GM23338 (cell line): ENCODE results near the gene CCDC174. TPM values are rescaled to one million over a fixed set of nuclear protein-coding genes. Genes with fewer than 3 reads are reported as not detected.

Experiments used
- ATAC-seq: fragments of 200-7000 bp; cut with Tn5 transposase; 3 replicates; pipeline ENCODE4 v1.9.1; 2020
- DNase-seq: peaks from one replicate; pipeline ENCODE4 v3.0.0-alpha.2; 2015; ENCODE audit warnings: low spot score
- H2AFZ ChIP-seq: fragments of 200-600 bp; sonication (generic); 2 replicates; pipeline ENCODE4 v1.8.0; 2016; ENCODE audit warnings: antibody characterized with exemption, mild to moderate bottlenecking, moderate library complexity
- H3F3A ChIP-seq: fragments of 200-600 bp; sonication (generic); replicated peaks from 2 replicates; pipeline ENCODE4 v1.8.0; 2017; ENCODE audit warnings: antibody characterized with exemption, mixed run types, low read depth
- H3K27ac ChIP-seq: fragments of 200-600 bp; sonication (generic); 2 replicates; pipeline ENCODE4 v1.6.1; 2016; ENCODE audit warnings: low read depth
- H3K27me3 ChIP-seq: fragments of 200-600 bp; sonication (generic); 2 replicates; pipeline ENCODE4 v1.8.0; 2016; ENCODE audit warnings: mild to moderate bottlenecking, mixed run types, moderate library complexity; ENCODE audit not compliant: insufficient read depth
- H3K36me3 ChIP-seq: fragments of 200-600 bp; sonication (generic); 2 replicates; pipeline ENCODE4 v1.8.0; 2016; ENCODE audit warnings: mild to moderate bottlenecking; ENCODE audit not compliant: insufficient read depth
- H3K4me1 ChIP-seq: fragments of 200-600 bp; sonication (generic); 2 replicates; pipeline ENCODE4 v1.8.0; 2016; ENCODE audit warnings: mild to moderate bottlenecking, moderate library complexity; ENCODE audit not compliant: insufficient read depth
- H3K4me2 ChIP-seq: fragments of 200-600 bp; sonication (generic); 2 replicates; pipeline ENCODE4 v1.7.1; 2017; ENCODE audit warnings: mixed run types
- H3K4me3 ChIP-seq: fragments of 200-600 bp; sonication (generic); 2 replicates; pipeline ENCODE4 v1.6.1; 2016; ENCODE audit warnings: mixed run types
- H3K79me2 ChIP-seq: fragments of 200-600 bp; sonication (generic); replicated peaks from 2 replicates; pipeline ENCODE4 v1.8.0; 2017; ENCODE audit warnings: mild to moderate bottlenecking; ENCODE audit not compliant: insufficient read depth
- H3K9me2 ChIP-seq: fragments of 200-600 bp; sonication (generic); 2 replicates; pipeline ENCODE4 v1.8.0; 2017; ENCODE audit not compliant: insufficient read depth
- H4K20me1 ChIP-seq: fragments of 200-600 bp; sonication (generic); replicated peaks from 2 replicates; pipeline ENCODE4 v1.8.0; 2017; ENCODE audit warnings: mild to moderate bottlenecking; ENCODE audit not compliant: insufficient read depth
- H3K27ac Mint-ChIP-seq: 2 replicates; pipeline ENCODE4 v1.8.0; 2020; ENCODE audit warnings: inconsistent platforms, mild to moderate bottlenecking, moderate library complexity, mixed read lengths
- H3K27me3 Mint-ChIP-seq: 3 replicates; pipeline ENCODE4 v1.8.0; 2022; ENCODE audit warnings: low read depth, mild to moderate bottlenecking, moderate library complexity, mixed read lengths, inconsistent platforms; ENCODE audit not compliant: insufficient read depth, poor library complexity
- H3K36me3 Mint-ChIP-seq: 3 replicates; pipeline ENCODE4 v1.8.0; 2021; ENCODE audit warnings: low read depth, mild to moderate bottlenecking, inconsistent platforms, moderate library complexity, mixed read lengths
- H3K4me1 Mint-ChIP-seq: 3 replicates; pipeline ENCODE4 v1.8.0; 2020; ENCODE audit warnings: mild to moderate bottlenecking, inconsistent platforms, mixed read lengths
- H3K4me3 Mint-ChIP-seq: 3 replicates; pipeline ENCODE4 v1.8.0; 2021; ENCODE audit warnings: moderate library complexity, mild to moderate bottlenecking, inconsistent platforms, mixed read lengths
- H3K9me3 Mint-ChIP-seq: 3 replicates; pipeline ENCODE4 v1.8.0; 2020; ENCODE audit warnings: moderate library complexity, mild to moderate bottlenecking, inconsistent platforms, mixed read lengths
- EZH2phosphoT487 ChIP-seq: fragments of 200-600 bp; sonication (generic); IDR thresholded peaks from one replicate; pipeline ENCODE4 v1.8.1; 2018; ENCODE audit warnings: antibody characterized with exemption; ENCODE audit not compliant: unreplicated experiment
- JUNB ChIP-seq: IDR thresholded peaks from one replicate; pipeline ENCODE4 v1.6.1; 2016; ENCODE audit warnings: antibody characterized with exemption; ENCODE audit not compliant: unreplicated experiment
- NANOG ChIP-seq: IDR thresholded peaks from 2 replicates; pipeline ENCODE4 v1.6.1; 2016; ENCODE audit warnings: antibody characterized with exemption, borderline replicate concordance
- STAT1 ChIP-seq: IDR thresholded peaks from one replicate; pipeline ENCODE4 v1.6.1; 2016; ENCODE audit warnings: antibody characterized with exemption; ENCODE audit not compliant: unreplicated experiment
- ZNF114 ChIP-seq: fragments of 250-450 bp; sonication (Bioruptor Pico); IDR thresholded peaks from 2 replicates; pipeline ENCODE4 v1.5.0; 2020; ENCODE audit warnings: mild to moderate bottlenecking, moderate library complexity
- polyA plus RNA-seq: library from polyadenylated mRNA; unstranded; fragments of >200 nt; fragmentation: Nextera tagmentation; extraction: Ambion mirVana; gene quantifications from 2 replicates; pipeline ENCODE4 v1.2.1, GENCODE V29; 2016
- total RNA-seq: library from RNA; depleted of rRNA; stranded (reverse); fragments of >200 nt; shearing (Covaris generic); gene quantifications from 2 replicates; pipeline ENCODE4 v1.2.3, GENCODE V29; 2014
- TF ChIP-seq, protein P1 (sequence below), 2 experiments: fragments of 200-600 bp in 1 of 2; sonication (generic) in 1 of 2; conservative IDR thresholded peaks; 2 replicates each; pipeline versions ENCODE4 v1.5.1 to v1.6.1; 2016 to 2017; ENCODE audit warnings: antibody characterized with exemption in 2 of 2, low read depth in 2 of 2, mild to moderate bottlenecking in 2 of 2, moderate library complexity in 1 of 2
- TF ChIP-seq, protein P2 (sequence below): fragments of 250-450 bp; sonication (Bioruptor Pico); IDR thresholded peaks from 2 replicates; pipeline ENCODE4 v1.5.0; 2020; ENCODE audit warnings: mild to moderate bottlenecking, moderate library complexity

Gene CCDC174
- total and polyA plus RNA-seq, 2 experiments from 2014 or later, result 11.2 to 46.3 TPM

DNA sequence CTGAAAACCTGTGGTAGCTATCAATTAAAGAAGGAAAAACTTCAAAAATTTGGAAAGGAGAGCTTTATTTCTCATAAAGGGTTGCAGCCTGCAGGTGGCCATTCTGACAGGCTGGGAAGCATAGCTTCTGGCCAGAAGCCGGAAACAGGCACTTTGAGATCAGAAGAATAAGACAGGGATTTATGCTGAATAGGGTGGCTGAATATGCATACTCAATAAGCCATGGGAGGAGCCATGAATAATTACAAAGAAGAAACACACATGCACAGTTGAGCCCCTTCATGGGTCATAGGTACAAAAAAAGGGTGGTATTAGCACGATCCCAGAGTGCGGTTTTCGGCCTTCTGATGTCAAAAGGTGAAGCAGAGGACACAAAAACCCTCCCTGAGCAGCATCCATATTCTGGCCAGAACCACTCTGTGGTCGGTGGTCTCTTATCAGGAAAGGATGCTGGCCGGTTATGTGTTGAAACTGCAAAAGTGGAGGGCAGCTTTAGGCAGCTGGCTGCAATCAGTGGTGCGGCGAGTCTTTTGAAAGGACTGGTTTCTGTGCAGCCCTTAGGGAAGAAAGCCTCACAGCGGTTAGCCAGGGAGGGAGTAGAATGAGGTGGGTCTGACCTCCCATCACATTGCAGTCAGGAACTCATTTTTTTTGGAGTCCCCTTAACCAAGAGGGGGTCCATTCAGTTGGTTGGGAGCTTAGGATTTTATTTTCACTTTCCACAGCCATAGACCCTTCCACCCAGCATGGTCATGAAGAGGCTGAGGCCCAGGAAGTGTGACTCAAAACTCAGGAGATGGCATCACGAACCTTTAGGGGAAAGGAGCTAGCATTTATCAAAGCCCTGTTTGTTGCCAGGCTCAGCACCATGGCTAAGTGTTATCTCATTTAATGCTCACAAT lies 34.7 kb upstream of the CCDC174 start (continued):
- TF ChIP-seq, protein P1, sequence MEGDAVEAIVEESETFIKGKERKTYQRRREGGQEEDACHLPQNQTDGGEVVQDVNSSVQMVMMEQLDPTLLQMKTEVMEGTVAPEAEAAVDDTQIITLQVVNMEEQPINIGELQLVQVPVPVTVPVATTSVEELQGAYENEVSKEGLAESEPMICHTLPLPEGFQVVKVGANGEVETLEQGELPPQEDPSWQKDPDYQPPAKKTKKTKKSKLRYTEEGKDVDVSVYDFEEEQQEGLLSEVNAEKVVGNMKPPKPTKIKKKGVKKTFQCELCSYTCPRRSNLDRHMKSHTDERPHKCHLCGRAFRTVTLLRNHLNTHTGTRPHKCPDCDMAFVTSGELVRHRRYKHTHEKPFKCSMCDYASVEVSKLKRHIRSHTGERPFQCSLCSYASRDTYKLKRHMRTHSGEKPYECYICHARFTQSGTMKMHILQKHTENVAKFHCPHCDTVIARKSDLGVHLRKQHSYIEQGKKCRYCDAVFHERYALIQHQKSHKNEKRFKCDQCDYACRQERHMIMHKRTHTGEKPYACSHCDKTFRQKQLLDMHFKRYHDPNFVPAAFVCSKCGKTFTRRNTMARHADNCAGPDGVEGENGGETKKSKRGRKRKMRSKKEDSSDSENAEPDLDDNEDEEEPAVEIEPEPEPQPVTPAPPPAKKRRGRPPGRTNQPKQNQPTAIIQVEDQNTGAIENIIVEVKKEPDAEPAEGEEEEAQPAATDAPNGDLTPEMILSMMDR (conservative IDR thresholded peaks at IDR 0.05; ENCODE audit: low read depth in 2 of 2), result no peak
- TF ChIP-seq ZNF114 (no peak), JUNB (no peak)
- TF ChIP-seq, protein P2, sequence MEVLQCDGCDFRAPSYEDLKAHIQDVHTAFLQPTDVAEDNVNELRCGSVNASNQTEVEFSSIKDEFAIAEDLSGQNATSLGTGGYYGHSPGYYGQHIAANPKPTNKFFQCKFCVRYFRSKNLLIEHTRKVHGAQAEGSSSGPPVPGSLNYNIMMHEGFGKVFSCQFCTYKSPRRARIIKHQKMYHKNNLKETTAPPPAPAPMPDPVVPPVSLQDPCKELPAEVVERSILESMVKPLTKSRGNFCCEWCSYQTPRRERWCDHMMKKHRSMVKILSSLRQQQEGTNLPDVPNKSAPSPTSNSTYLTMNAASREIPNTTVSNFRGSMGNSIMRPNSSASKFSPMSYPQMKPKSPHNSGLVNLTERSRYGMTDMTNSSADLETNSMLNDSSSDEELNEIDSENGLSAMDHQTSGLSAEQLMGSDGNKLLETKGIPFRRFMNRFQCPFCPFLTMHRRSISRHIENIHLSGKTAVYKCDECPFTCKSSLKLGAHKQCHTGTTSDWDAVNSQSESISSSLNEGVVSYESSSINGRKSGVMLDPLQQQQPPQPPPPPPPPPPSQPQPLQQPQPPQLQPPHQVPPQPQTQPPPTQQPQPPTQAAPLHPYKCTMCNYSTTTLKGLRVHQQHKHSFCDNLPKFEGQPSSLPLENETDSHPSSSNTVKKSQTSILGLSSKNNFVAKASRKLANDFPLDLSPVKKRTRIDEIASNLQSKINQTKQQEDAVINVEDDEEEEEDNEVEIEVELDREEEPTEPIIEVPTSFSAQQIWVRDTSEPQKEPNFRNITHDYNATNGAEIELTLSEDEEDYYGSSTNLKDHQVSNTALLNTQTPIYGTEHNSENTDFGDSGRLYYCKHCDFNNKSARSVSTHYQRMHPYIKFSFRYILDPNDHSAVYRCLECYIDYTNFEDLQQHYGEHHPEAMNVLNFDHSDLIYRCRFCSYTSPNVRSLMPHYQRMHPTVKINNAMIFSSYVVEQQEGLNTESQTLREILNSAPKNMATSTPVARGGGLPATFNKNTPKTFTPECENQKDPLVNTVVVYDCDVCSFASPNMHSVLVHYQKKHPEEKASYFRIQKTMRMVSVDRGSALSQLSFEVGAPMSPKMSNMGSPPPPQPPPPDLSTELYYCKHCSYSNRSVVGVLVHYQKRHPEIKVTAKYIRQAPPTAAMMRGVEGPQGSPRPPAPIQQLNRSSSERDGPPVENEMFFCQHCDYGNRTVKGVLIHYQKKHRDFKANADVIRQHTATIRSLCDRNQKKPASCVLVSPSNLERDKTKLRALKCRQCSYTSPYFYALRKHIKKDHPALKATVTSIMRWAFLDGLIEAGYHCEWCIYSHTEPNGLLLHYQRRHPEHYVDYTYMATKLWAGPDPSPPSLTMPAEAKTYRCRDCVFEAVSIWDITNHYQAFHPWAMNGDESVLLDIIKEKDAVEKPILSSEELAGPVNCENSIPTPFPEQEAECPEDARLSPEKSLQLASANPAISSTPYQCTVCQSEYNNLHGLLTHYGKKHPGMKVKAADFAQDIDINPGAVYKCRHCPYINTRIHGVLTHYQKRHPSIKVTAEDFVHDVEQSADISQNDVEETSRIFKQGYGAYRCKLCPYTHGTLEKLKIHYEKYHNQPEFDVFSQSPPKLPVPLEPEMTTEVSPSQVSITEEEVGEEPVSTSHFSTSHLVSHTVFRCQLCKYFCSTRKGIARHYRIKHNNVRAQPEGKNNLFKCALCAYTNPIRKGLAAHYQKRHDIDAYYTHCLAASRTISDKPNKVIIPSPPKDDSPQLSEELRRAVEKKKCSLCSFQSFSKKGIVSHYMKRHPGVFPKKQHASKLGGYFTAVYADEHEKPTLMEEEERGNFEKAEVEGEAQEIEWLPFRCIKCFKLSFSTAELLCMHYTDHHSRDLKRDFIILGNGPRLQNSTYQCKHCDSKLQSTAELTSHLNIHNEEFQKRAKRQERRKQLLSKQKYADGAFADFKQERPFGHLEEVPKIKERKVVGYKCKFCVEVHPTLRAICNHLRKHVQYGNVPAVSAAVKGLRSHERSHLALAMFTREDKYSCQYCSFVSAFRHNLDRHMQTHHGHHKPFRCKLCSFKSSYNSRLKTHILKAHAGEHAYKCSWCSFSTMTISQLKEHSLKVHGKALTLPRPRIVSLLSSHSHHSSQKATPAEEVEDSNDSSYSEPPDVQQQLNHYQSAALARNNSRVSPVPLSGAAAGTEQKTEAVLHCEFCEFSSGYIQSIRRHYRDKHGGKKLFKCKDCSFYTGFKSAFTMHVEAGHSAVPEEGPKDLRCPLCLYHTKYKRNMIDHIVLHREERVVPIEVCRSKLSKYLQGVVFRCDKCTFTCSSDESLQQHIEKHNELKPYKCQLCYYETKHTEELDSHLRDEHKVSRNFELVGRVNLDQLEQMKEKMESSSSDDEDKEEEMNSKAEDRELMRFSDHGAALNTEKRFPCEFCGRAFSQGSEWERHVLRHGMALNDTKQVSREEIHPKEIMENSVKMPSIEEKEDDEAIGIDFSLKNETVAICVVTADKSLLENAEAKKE (CRISPR knock-in tag), result no peak

GRCh38 chr3:14617508-14618023 lies 34.0 kb upstream of the CCDC174 start:
- H3K27me3 Mint-ChIP-seq, result peaks cover 9% of the 10 kb centered on the region
- Histone ChIP-seq H3K4me2 (no peak overlapping the region), H3K36me3 (no peaks in the 10 kb centered on the region), H3K4me1 (no peaks in the 10 kb centered on the region), H4K20me1 (no peaks in the 10 kb centered on the region), H3K4me3 (no peak overlapping the region), H3K79me2 (no peaks in the 10 kb centered on the region), H3K27ac (no peak overlapping the region), H3K27me3 (no peaks in the 10 kb centered on the region), H3K9me2 (no peaks in the 10 kb centered on the region; the same call in 1 of the 2 replicates), H3F3A (no peaks in the 10 kb centered on the region), H2AFZ (no peak overlapping the region)
- ATAC-seq (no peak), DNase-seq (no peak)
- H3K4me3 Mint-ChIP-seq, result no peak overlapping the region
- H3K27ac Mint-ChIP-seq, result no peak overlapping the region
- no peaks in the 10 kb centered on the region for H3K9me3 Mint-ChIP-seq
- H3K4me1 Mint-ChIP-seq, result peaks cover 16% of the 10 kb centered on the region
- no peak for TF ChIP-seq STAT1
- TF ChIP-seq NANOG, result no peak
- TF ChIP-seq ZNF114, result no peak
- no peak for TF ChIP-seq EZH2phosphoT487
- H3K36me3 Mint-ChIP-seq, result no peaks in the 10 kb centered on the region; the same call in 2 of the 3 replicates
